Psoas muscle (tissue), 8 donors: Measurements from ENCODE around the gene PCDHB16. TPM values are rescaled to one million over a fixed set of nuclear protein-coding genes. Genes with fewer than 3 reads are reported as not detected.
"Not testable (repeated sequence)": the region's sequence is repeated elsewhere in the genome, so short reads cannot be mapped to it uniquely, and the experiment has no call there.

Experiments
- ATAC-seq, 4 donors: fragments of 200-7000 bp; cut with Tn5 transposase; one replicate each; pipeline ENCODE4 v1.9.1; 2020; ENCODE audit warnings: moderate library complexity in 3 of 4, mild to moderate bottlenecking in 2 of 4
- DNase-seq, 2 donors: peaks; one replicate each; pipeline ENCODE4 v3.0.0-alpha.2; 2020
- H3K27ac ChIP-seq: fragments of 200-600 bp; one replicate; pipeline ENCODE4 v1.8.0; 2022
- H3K27me3 ChIP-seq, 3 donors: fragments of 200-600 bp in 1 of 3; one replicate each; pipeline versions ENCODE4 v1.6.1 to v1.8.0; 2013 to 2022; ENCODE audit warnings: low read length in 2 of 3, mild to moderate bottlenecking in 2 of 3, moderate library complexity in 1 of 3; ENCODE audit not compliant: insufficient read depth in 3 of 3
- H3K36me3 ChIP-seq, 2 donors: fragments of 200-600 bp in 1 of 2; one replicate each; pipeline versions ENCODE4 v1.6.1 to v1.8.0; 2013 to 2022; ENCODE audit warnings: low read depth in 1 of 2, mild to moderate bottlenecking in 1 of 2, moderate library complexity in 1 of 2; ENCODE audit not compliant: insufficient read depth in 1 of 2
- H3K4me1 ChIP-seq: fragments of 200-600 bp; one replicate; pipeline ENCODE4 v1.8.0; 2022
- H3K4me3 ChIP-seq: fragments of 200-600 bp; one replicate; pipeline ENCODE4 v1.8.0; 2022; ENCODE audit warnings: mild to moderate bottlenecking
- H3K9me3 ChIP-seq: fragments of 200-600 bp; one replicate; pipeline ENCODE4 v1.8.0; 2022
- CTCF ChIP-seq: fragments of 200-600 bp; IDR thresholded peaks from one replicate; pipeline ENCODE4 v1.8.0; 2022; ENCODE audit warnings: antibody characterized with exemption
- WGBS, 3 donors: extraction: QIAGEN DNeasy Blood & Tissue Kit; methylation state at CpG; one replicate each; pipeline versions ENCODE4 v1.1.6 to v1.1.7; 2013; 5-methylcytosine and 5-hydroxymethylcytosine counted together
- intact Hi-C, 2 donors: fragments of 100-400 bp; cut with DNase I; formaldehyde crosslinking; loops; one replicate each; pipeline versions ENCODE4 v1.11.0 to v1.14.2; 2022
- polyA plus RNA-seq, 3 donors: library from polyadenylated mRNA; stranded (reverse); fragments of 200-250 nt; gene quantifications; one replicate each; pipeline ENCODE4 v1.2.3, GENCODE V29; 2013
- total RNA-seq, 4 donors: library from RNA; stranded (reverse); fragmentation: NEBNext Ultra II Directional in 2 of 4; extraction: Animal tissue kit (Norgen Biotek cat#: 25700) in 2 of 4; gene quantifications; one replicate each; pipeline versions ENCODE4 v1.2.1 to v1.2.4, GENCODE V29; 2021 to 2023
- donor health status: healthy with polysubstance abuse.
- donor health status: DM: no; HTN: no; CAD: no; lungs with moderate emphysema.
- donor health status: Bipolar disorder and iron deficiency.
- donor health status: healthy.
- donor health status: DM: yes; HTN: yes; CAD: no.
- donor health status: DM: no; HTN: no; CAD: no.
- donor health status: DM: no; HTN: no; CAD: no.
- donor health status: DM: yes; HTN: yes; CAD: no.

The PCDHB16 gene
- total and polyA plus RNA-seq, 7 donors: 0.22 to 0.94 (median 0.56) TPM

GRCh38 chr5:141196363-141196762 lies 14.2 kb downstream of the PCDHB16 start:
- intact Hi-C loops: no loop called here
- Histone ChIP-seq H3K4me3 (no peak overlapping the region), H3K36me3 (no peaks in the 10 kb centered on the region), H3K27ac (no peak overlapping the region), H3K27me3 (peaks cover 0 to 8% (median 7%) of the 10 kb centered on the region in 3 donors), H3K9me3 (peaks cover 32% of the 10 kb centered on the region), H3K4me1 (no peaks in the 10 kb centered on the region)
- no peak for TF ChIP-seq CTCF
- 23 to 35% (median 35%) methylated on average over 3 of the region's 3 CpGs for WGBS, 3 donors
- DNase-seq: no peak
- ATAC-seq: no peak

GRCh38 chr5:141199359-141200235 lies 17.4 kb downstream of the PCDHB16 start, which contains the start of gene PCDHB11:
PCDHB11 (plus strand) TSS chr5:141199627; CDS start chr5:141199775, 148 bp downstream.
- 22 to 33% (median 33%) methylated on average over 21 of the region's 21 CpGs for WGBS, 3 donors
- DNase-seq (no peak), ATAC-seq (peak in 1 of 4 donors; percentile 33)
- no peaks in the 10 kb centered on the region for H3K36me3 ChIP-seq
- peaks cover 0 to 4% (median 0%) of the 10 kb centered on the region in 3 donors for H3K27me3 ChIP-seq
- H3K27ac ChIP-seq: no peak within 1 kb of the TSS
- intact Hi-C loops: no loop called here
- H3K4me3 ChIP-seq: peak within 1 kb of the TSS; percentile 29
- H3K4me1 ChIP-seq: no peaks in the 10 kb centered on the region
- TF ChIP-seq CTCF: peak; percentile 24
- peaks cover 32% of the 10 kb centered on the region for H3K9me3 ChIP-seq

- ATAC-seq, H3K27me3 ChIP-seq, H3K36me3 ChIP-seq, H3K27ac ChIP-seq, intact Hi-C loops, H3K4me3 ChIP-seq, DNase-seq, H3K4me1 ChIP-seq: not testable (repeated sequence)
- H3K9me3 ChIP-seq: peaks cover 32% of the 10 kb centered on the region
- 31 to 33% (median 31%) methylated on average over 18 to 25 of the region's 38 CpGs for WGBS, 3 donors
Measured at GRCh38 chr5:141201126-141201525, 18.9 kb downstream of the PCDHB16 start.

GRCh38 chr5:141201646-141202045 lies 19.5 kb downstream of the PCDHB16 start:
- intact Hi-C loops, DNase-seq, H3K27me3 ChIP-seq, H3K36me3 ChIP-seq, ATAC-seq, H3K27ac ChIP-seq, H3K4me1 ChIP-seq, H3K4me3 ChIP-seq: not testable (repeated sequence)
- WGBS, 3 donors: 30 to 40% (median 37%) methylated on average over 26 to 28 of the region's 35 CpGs
- H3K9me3 ChIP-seq: peaks cover 28% of the 10 kb centered on the region

GRCh38 chr5:141208478-141208877 lies 26.3 kb downstream of the PCDHB16 start, which contains the start of gene PCDHB12:
PCDHB12 (plus strand) TSS chr5:141208719; CDS start chr5:141208908, 189 bp downstream.
- Histone ChIP-seq H3K36me3 (no peaks in the 10 kb centered on the region), H3K4me1 (no peaks in the 10 kb centered on the region), H3K4me3 (peak within 1 kb of the TSS; percentile 26), H3K27me3 (peaks cover 0 to 34% (median 6%) of the 10 kb centered on the region in 3 donors), H3K9me3 (peaks cover 3% of the 10 kb centered on the region), H3K27ac (no peak within 1 kb of the TSS)
- WGBS, 3 donors: 17 to 21% (median 18%) methylated on average over 11 of the region's 11 CpGs
- ATAC-seq (no peak), DNase-seq (no peak)
- intact Hi-C loops: no loop called here
- peak; percentile 8 for TF ChIP-seq CTCF

GRCh38 chr5:141210281-141210680 lies 28.1 kb downstream of the PCDHB16 start:
- H3K4me3 ChIP-seq, H3K27ac ChIP-seq, H3K9me3 ChIP-seq, DNase-seq, intact Hi-C loops, ATAC-seq, H3K36me3 ChIP-seq, H3K4me1 ChIP-seq: not testable (repeated sequence)
- peaks cover 0 to 34% (median 6%) of the 10 kb centered on the region in 3 donors for H3K27me3 ChIP-seq
- 31 to 37% (median 36%) methylated on average over 28 to 39 of the region's 39 CpGs for WGBS, 3 donors

GRCh38 chr5:141210849-141211248 lies 28.7 kb downstream of the PCDHB16 start:
- 28 to 36% (median 29%) methylated on average over 19 to 22 of the region's 27 CpGs for whole genome bisulfite sequencing, 3 donors
- H3K27ac ChIP-seq, H3K4me3 ChIP-seq, H3K4me1 ChIP-seq, intact Hi-C loops, H3K36me3 ChIP-seq, H3K9me3 ChIP-seq, ATAC-seq, DNase-seq: not testable (repeated sequence)
- H3K27me3 ChIP-seq: peaks cover 0 to 34% (median 6%) of the 10 kb centered on the region in 3 donors

GRCh38 chr5:141213656-141214339 lies 31.6 kb downstream of the PCDHB16 start, which contains the start of gene PCDHB13:
PCDHB13 (plus strand) TSS chr5:141213919; CDS start chr5:141214124, 205 bp downstream.
- peak in 2 of 4 donors; percentile 36 to 68 for ATAC-seq
- H3K27ac ChIP-seq, H3K9me3 ChIP-seq, H3K4me1 ChIP-seq, intact Hi-C loops, H3K36me3 ChIP-seq: not testable (repeated sequence)
- H3K4me3 ChIP-seq: peak within 1 kb of the TSS; percentile 32
- DNase-seq: peak in 1 of 2 donors; percentile 45
- H3K27me3 ChIP-seq: peaks cover 0 to 20% (median 4%) of the 10 kb centered on the region in 3 donors
- WGBS, 3 donors: 9 to 13% (median 9%) methylated on average over 11 to 13 of the region's 18 CpGs
